Stomach (tissue), 9 donors: ENCODE data around the gene RTL10. TPM values are rescaled to one million over a fixed set of nuclear protein-coding genes. Genes with fewer than 3 reads are reported as not detected.

Experiments
- DNase-seq, 2 donors: peaks; one replicate each; pipeline versions ENCODE4 v3.0.0 to v3.0.0-alpha.2; 2013 to 2019
- H3K27ac ChIP-seq, 5 donors: fragments of 200-600 bp in 4 of 5; sonication (generic) in 4 of 5; one replicate each; pipeline ENCODE4 v1.5.1; 2013 to 2019; ENCODE audit warnings: mild to moderate bottlenecking in 1 of 5, moderate library complexity in 1 of 5
- H3K27me3 ChIP-seq, 3 donors: fragments of 200-600 bp; sonication (generic); one replicate each; pipeline ENCODE4 v1.5.1; 2017 to 2019; ENCODE audit warnings: mixed run types in 1 of 3
- H3K36me3 ChIP-seq, 4 donors: fragments of 200-600 bp; sonication (generic); 1 replicate in 3 of 4; 2 replicates in 1 of 4; pipeline ENCODE4 v1.5.1; 2016 to 2019
- H3K4me1 ChIP-seq, 4 donors: fragments of 200-600 bp; sonication (generic); one replicate each; pipeline ENCODE4 v1.5.1; 2016 to 2019
- H3K4me3 ChIP-seq, 4 donors: fragments of 200-600 bp; sonication (generic) in 3 of 4; one replicate each; pipeline ENCODE4 v1.5.1; 2016 to 2019; ENCODE audit warnings: mild to moderate bottlenecking in 1 of 4
- H3K9me3 ChIP-seq, 4 donors: fragments of 200-600 bp; sonication (generic); one replicate each; pipeline ENCODE4 v1.5.1; 2016 to 2019
- EP300 ChIP-seq: sonication (generic); formaldehyde crosslinking; IDR thresholded peaks from one replicate; pipeline ENCODE4 v1.6.1; 2017; ENCODE audit warnings: antibody characterized with exemption
- POLR2A ChIP-seq, 4 donors: fragments of 450-650 bp; IDR thresholded peaks; one replicate each; pipeline ENCODE4 v1.6.1; 2016; ENCODE audit warnings: antibody characterized with exemption in 4 of 4, control low read depth in 2 of 4, mild to moderate bottlenecking in 1 of 4, moderate library complexity in 1 of 4
- POLR2AphosphoS5 ChIP-seq, 3 donors: sonication (generic); formaldehyde crosslinking; IDR thresholded peaks; one replicate each; pipeline ENCODE4 v1.6.1; 2016; ENCODE audit warnings: antibody characterized with exemption in 3 of 3
- WGBS, 5 donors: extraction: QIAGEN DNeasy Blood & Tissue Kit in 3 of 5; methylation state at CpG; one replicate each; pipeline versions ENCODE4 v1.1.5 to v1.1.7; 2013 to 2018; 5-methylcytosine and 5-hydroxymethylcytosine counted together
- intact Hi-C: fragments of 100-400 bp; cut with DNase I; formaldehyde crosslinking; loops from one replicate; pipeline ENCODE4 v1.15.1; 2023; ENCODE audit warnings: low total_unique reads
- polyA plus RNA-seq, 3 donors: library from polyadenylated mRNA; stranded (reverse); fragments of 200-250 nt; gene quantifications; one replicate each; pipeline ENCODE4 v1.2.3, GENCODE V29; 2013
- total RNA-seq, 5 donors: library from RNA; depleted of rRNA; stranded (reverse); fragments of >200 nt; gene quantifications; one replicate each; pipeline versions ENCODE4 v1.1.0 to v1.2.3, GENCODE V29; 2014 to 2016
- TF ChIP-seq, protein P1 (sequence below), 7 experiments: fragments of 450-650 bp in 4 of 7; fragments of 200-600 bp in 3 of 7; sonication (generic) in 3 of 7; IDR thresholded peaks; one replicate each; pipeline ENCODE4 v1.5.1; 2016 to 2019; ENCODE audit warnings: antibody characterized with exemption in 7 of 7, control low read depth in 2 of 7, mild to moderate bottlenecking in 1 of 7
- donor health status: healthy with polysubstance abuse.
- donor health status: Bipolar disorder and iron deficiency.
- donor health status: healthy.

The RTL10 gene
- total and polyA plus RNA-seq, 8 donors, result 1.7 to 28.1 (median 8.4) TPM

- H3K27ac ChIP-seq, result no peak overlapping the region
Observed at GRCh38 chr22:19815823-19816290, 38.8 kb downstream of the RTL10 start.

DNA sequence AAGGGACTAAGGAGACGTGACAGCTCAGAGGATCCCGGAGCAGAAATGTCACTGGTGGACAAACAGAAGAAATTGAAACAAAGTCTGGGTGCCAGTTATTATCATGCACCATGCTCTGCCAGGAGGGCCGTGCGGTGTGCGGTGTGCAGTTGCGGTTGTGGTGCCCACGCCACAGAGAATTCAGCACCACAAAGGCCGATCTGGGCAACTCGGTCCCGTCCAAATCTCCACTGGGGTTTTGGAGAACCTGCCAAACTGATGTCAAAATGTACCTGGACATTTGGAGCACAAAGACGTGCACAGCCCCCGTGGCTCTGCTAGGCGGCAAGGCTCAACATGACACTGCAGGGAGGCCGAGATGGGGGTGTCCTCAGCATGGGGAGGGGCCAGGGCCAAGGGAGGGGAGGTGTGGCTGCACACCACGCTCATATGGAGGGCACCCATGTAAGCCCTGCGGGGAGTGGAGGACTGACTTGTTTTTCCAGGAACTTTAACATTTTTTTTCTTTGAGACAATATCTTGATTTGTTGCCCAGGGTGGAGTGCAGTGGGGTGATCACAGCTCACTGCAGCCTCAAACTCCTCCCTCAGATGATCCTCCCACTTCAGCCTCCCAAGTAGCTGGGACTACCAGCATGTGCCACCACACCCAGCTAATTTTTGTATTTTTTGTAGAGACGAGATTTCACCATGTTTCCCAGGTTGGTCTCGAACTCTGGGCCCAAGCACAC, 39.4 kb downstream of the RTL10 start:
- intact Hi-C loops, result no loop called here
- TF ChIP-seq POLR2AphosphoS5 (IDR thresholded peaks at IDR 0.05), result no peak
- TF ChIP-seq, protein P1, sequence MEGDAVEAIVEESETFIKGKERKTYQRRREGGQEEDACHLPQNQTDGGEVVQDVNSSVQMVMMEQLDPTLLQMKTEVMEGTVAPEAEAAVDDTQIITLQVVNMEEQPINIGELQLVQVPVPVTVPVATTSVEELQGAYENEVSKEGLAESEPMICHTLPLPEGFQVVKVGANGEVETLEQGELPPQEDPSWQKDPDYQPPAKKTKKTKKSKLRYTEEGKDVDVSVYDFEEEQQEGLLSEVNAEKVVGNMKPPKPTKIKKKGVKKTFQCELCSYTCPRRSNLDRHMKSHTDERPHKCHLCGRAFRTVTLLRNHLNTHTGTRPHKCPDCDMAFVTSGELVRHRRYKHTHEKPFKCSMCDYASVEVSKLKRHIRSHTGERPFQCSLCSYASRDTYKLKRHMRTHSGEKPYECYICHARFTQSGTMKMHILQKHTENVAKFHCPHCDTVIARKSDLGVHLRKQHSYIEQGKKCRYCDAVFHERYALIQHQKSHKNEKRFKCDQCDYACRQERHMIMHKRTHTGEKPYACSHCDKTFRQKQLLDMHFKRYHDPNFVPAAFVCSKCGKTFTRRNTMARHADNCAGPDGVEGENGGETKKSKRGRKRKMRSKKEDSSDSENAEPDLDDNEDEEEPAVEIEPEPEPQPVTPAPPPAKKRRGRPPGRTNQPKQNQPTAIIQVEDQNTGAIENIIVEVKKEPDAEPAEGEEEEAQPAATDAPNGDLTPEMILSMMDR (IDR thresholded peaks at IDR 0.05), result no peak
- no peak for TF ChIP-seq EP300
- TF ChIP-seq POLR2A (IDR thresholded peaks at IDR 0.05), result no peak
- Histone ChIP-seq H3K9me3 (no peaks in the 10 kb centered on the region), H3K27me3 (no peaks in the 10 kb centered on the region), H3K4me1 (no peaks in the 10 kb centered on the region), H3K4me3 (no peak overlapping the region), H3K27ac (no peak overlapping the region), H3K36me3 (peaks cover 0 to 26% (median 14%) of the 10 kb centered on the region in 4 donors)
- DNase-seq, result peak in 1 of 2 donors; percentile 14
- WGBS, 5 donors, result 85 to 93% (median 88%) methylated on average over 18 of the region's 18 CpGs

More at GRCh38 chr22:19815823-19816290, 38.8 kb downstream of the RTL10 start:
- no peaks in the 10 kb centered on the region for H3K27me3 ChIP-seq
- intact Hi-C loops, result no loop called here
- H3K36me3 ChIP-seq, result peaks cover 0 to 31% (median 14%) of the 10 kb centered on the region in 4 donors
- DNase-seq, result peak in 1 of 2 donors; percentile 16
- TF ChIP-seq POLR2AphosphoS5 (IDR thresholded peaks at IDR 0.05) (no peak), EP300 (no peak), POLR2A (IDR thresholded peaks at IDR 0.05) (no peak)
- TF ChIP-seq, protein P1 (IDR thresholded peaks at IDR 0.05), result no peak
- no peaks in the 10 kb centered on the region for H3K9me3 ChIP-seq
- WGBS, 5 donors, result 89 to 92% (median 90%) methylated on average over 16 of the region's 16 CpGs
- no peak overlapping the region for H3K4me3 ChIP-seq
- H3K4me1 ChIP-seq, result no peaks in the 10 kb centered on the region

DNA sequence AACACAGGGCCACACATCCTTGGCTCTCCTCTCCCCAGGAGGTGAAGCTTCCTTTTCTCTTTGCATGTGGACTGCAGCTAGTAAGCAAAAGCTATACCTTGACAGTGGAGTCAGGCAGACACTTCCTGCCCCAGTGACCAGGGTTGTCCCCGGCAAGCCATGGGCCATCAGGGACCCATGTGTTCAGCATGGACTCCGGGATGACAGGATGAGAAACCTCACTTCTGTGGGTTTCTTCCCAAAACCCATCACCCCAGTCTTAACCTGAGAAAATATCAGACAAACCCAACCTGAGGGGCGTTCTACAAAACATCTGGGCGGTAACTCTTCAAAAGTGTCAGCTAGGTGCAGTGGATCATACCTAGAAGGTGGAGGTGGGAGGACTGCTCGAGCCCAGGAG, 40.2 kb downstream of the RTL10 start:
- H3K4me3 ChIP-seq, result no peak overlapping the region
- no peaks in the 10 kb centered on the region for H3K4me1 ChIP-seq
- no peak for TF ChIP-seq EP300
- no peak for TF ChIP-seq POLR2A (IDR thresholded peaks at IDR 0.05)
- TF ChIP-seq POLR2AphosphoS5 (IDR thresholded peaks at IDR 0.05), result no peak
- TF ChIP-seq, protein P1 (IDR thresholded peaks at IDR 0.05), result no peak
- intact Hi-C loops, result no loop called here
- no peak overlapping the region for H3K27ac ChIP-seq
- peaks cover 0 to 23% (median 12%) of the 10 kb centered on the region in 4 donors for H3K36me3 ChIP-seq
- DNase-seq, result peak in 1 of 2 donors; percentile 5
- 90 to 97% (median 93%) methylated on average over 4 to 5 of the region's 5 CpGs for WGBS, 5 donors
- H3K9me3 ChIP-seq, result no peaks in the 10 kb centered on the region
- H3K27me3 ChIP-seq, result no peaks in the 10 kb centered on the region

DNA sequence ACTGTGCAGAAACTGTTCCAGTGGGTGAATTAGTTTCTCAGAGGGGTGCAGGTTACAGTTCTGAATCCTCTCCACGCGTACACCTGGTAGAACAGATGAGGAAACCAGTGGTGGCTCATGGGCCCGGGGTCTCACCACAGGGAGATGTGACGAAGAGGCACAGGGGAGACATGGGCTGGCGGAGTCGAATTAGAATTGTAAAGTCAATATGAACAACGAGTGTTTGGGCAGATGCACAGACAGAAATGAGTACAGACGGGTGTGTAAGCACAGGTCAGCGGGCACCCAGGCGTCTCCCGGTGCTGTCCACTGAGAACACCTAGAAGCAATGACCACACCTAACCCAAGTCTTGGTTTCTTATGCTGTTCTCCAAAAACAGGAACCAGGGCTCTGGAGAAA, 41.8 kb downstream of the RTL10 start:
- peak in 1 of 2 donors; percentile 7 for DNase-seq
- WGBS, 5 donors, result 93 to 95% (median 94%) methylated on average over 11 of the region's 11 CpGs

More for the DNA sequence above, 41.8 kb downstream of the RTL10 start:
- H3K27me3 ChIP-seq, result no peaks in the 10 kb centered on the region
- peaks cover 0 to 23% (median 11%) of the 10 kb centered on the region in 4 donors for H3K36me3 ChIP-seq
- TF ChIP-seq, protein P1 (IDR thresholded peaks at IDR 0.05), result no peak
- no peak for TF ChIP-seq POLR2A (IDR thresholded peaks at IDR 0.05)
- TF ChIP-seq POLR2AphosphoS5 (IDR thresholded peaks at IDR 0.05), result no peak
- TF ChIP-seq EP300, result no peak
- no peak overlapping the region for H3K4me3 ChIP-seq
- intact Hi-C loops, result no loop called here
- H3K27ac ChIP-seq, result no peak overlapping the region
- no peaks in the 10 kb centered on the region for H3K4me1 ChIP-seq
- no peaks in the 10 kb centered on the region for H3K9me3 ChIP-seq
